Vagina (tissue), 2 donors: ENCODE measurements around the gene PSG4.
"Not testable (repeated sequence)": the region's sequence is repeated elsewhere in the genome, so short reads cannot be mapped to it uniquely, and the experiment has no call there.

Source experiments
- CTCF ChIP-seq, 3 experiments: fragments of 450-650 bp in 2 of 3; fragments of 200-600 bp in 1 of 3; sonication (generic) in 1 of 3; IDR thresholded peaks; one replicate each; pipeline ENCODE4 v1.5.1; 2017 to 2019; ENCODE audit warnings: antibody characterized with exemption in 3 of 3, mild to moderate bottlenecking in 2 of 3, moderate library complexity in 2 of 3
- POLR2AphosphoS5 ChIP-seq, 2 donors: sonication (generic); formaldehyde crosslinking; IDR thresholded peaks; one replicate each; pipeline ENCODE4 v1.9.0; 2017; ENCODE audit warnings: antibody characterized with exemption in 2 of 2, mild to moderate bottlenecking in 2 of 2, low read depth in 1 of 2; ENCODE audit not compliant: insufficient read depth in 1 of 2

GRCh38 chr19:43197666-43198397 is 7.6 kb downstream of the PSG4 start:
- not testable (repeated sequence) for TF ChIP-seq CTCF (IDR thresholded peaks at IDR 0.05); POLR2AphosphoS5 (IDR thresholded peaks at IDR 0.05; ENCODE audit: insufficient read depth in 1 of 2, low read depth in 1 of 2)
